Uterus (tissue), 2 donors: Measurements from ENCODE around the gene TC2N.

Experiments
- POLR2A ChIP-seq, 2 donors: fragments of 450-650 bp; IDR thresholded peaks; one replicate each; pipeline ENCODE4 v1.6.1; 2016; ENCODE audit warnings: antibody characterized with exemption in 2 of 2, mild to moderate bottlenecking in 1 of 2, moderate library complexity in 1 of 2
- TF ChIP-seq, protein P1 (sequence below), 4 experiments: fragments of 200-600 bp in 2 of 4; fragments of 450-650 bp in 2 of 4; sonication (generic) in 2 of 4; IDR thresholded peaks; one replicate each; pipeline ENCODE4 v1.5.1; 2016 to 2019; ENCODE audit warnings: antibody characterized with exemption in 4 of 4, mild to moderate bottlenecking in 2 of 4, moderate library complexity in 1 of 4

DNA sequence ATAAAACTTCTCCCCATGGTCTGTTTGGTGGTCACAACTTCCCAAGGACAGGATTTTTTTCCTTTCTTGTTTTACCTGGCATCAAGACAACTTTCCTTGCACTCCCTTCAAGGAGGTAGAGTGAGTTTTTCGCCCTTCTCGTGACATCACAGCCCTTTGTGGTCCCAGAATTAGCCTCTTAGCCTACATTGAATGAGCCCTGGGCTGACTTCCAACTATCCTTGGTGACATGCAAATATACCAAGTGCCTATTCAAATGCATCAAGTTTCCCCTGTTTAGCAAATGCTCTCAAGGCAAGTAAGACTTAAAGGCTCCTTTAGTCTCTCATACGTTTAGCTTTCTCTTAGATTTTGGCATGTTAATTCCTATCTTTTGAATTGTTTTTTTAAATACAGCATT, 36.6 kb downstream of the TC2N start:
- no peak for TF ChIP-seq POLR2A (IDR thresholded peaks at IDR 0.05)
- TF ChIP-seq, protein P1, sequence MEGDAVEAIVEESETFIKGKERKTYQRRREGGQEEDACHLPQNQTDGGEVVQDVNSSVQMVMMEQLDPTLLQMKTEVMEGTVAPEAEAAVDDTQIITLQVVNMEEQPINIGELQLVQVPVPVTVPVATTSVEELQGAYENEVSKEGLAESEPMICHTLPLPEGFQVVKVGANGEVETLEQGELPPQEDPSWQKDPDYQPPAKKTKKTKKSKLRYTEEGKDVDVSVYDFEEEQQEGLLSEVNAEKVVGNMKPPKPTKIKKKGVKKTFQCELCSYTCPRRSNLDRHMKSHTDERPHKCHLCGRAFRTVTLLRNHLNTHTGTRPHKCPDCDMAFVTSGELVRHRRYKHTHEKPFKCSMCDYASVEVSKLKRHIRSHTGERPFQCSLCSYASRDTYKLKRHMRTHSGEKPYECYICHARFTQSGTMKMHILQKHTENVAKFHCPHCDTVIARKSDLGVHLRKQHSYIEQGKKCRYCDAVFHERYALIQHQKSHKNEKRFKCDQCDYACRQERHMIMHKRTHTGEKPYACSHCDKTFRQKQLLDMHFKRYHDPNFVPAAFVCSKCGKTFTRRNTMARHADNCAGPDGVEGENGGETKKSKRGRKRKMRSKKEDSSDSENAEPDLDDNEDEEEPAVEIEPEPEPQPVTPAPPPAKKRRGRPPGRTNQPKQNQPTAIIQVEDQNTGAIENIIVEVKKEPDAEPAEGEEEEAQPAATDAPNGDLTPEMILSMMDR (IDR thresholded peaks at IDR 0.05), result no peak
